Hepatocyte (in vitro differentiated cells): ENCODE results near the gene PREX1. TPM values are rescaled to one million over a fixed set of nuclear protein-coding genes. Genes with fewer than 3 reads are reported as not detected.
"Not testable (repeated sequence)": the region's sequence is repeated elsewhere in the genome, so short reads cannot be mapped to it uniquely, and the experiment has no call there.

Experiments used
- DNase-seq: peaks from one replicate; pipeline ENCODE4 v3.0.0-alpha.2; 2016; ENCODE audit warnings: low spot score
- H2AFZ ChIP-seq: fragments of 200-600 bp; sonication (generic); 2 replicates; pipeline ENCODE4 v1.6.0; 2016; ENCODE audit warnings: antibody characterized with exemption, mild to moderate bottlenecking
- H3K27ac ChIP-seq: fragments of 200-600 bp; sonication (generic); 2 replicates; pipeline ENCODE4 v1.5.1; 2016; ENCODE audit warnings: mild to moderate bottlenecking
- H3K27me3 ChIP-seq: fragments of 200-600 bp; sonication (generic); 2 replicates; pipeline ENCODE4 v1.6.1; 2016
- H3K36me3 ChIP-seq: fragments of 200-600 bp; sonication (generic); replicated peaks from 2 replicates; pipeline ENCODE4 v1.5.1; 2016; ENCODE audit warnings: low read depth; ENCODE audit not compliant: insufficient read depth
- H3K4me1 ChIP-seq: fragments of 200-600 bp; sonication (generic); 2 replicates; pipeline ENCODE4 v1.5.1; 2016; ENCODE audit warnings: mild to moderate bottlenecking, moderate library complexity; ENCODE audit not compliant: insufficient read depth
- H3K4me2 ChIP-seq: fragments of 200-600 bp; sonication (generic); 2 replicates; pipeline ENCODE4 v1.6.0; 2016
- H3K4me3 ChIP-seq: fragments of 200-600 bp; sonication (generic); 2 replicates; pipeline ENCODE4 v1.5.1; 2016; ENCODE audit warnings: mild to moderate bottlenecking
- H3K79me2 ChIP-seq: fragments of 200-600 bp; sonication (generic); 2 replicates; pipeline ENCODE4 v1.6.0; 2017; ENCODE audit warnings: mild to moderate bottlenecking
- H3K9me2 ChIP-seq: fragments of 200-600 bp; sonication (generic); replicated peaks from 2 replicates; pipeline ENCODE4 v1.6.0; 2017; ENCODE audit warnings: mild to moderate bottlenecking; ENCODE audit not compliant: insufficient read depth
- H3K9me3 ChIP-seq: fragments of 200-600 bp; sonication (generic); 2 replicates; pipeline ENCODE4 v1.5.1; 2016; ENCODE audit warnings: low read depth, mild to moderate bottlenecking
- H4K20me1 ChIP-seq: fragments of 200-600 bp; sonication (generic); 2 replicates; pipeline ENCODE4 v1.6.0; 2016; ENCODE audit warnings: mild to moderate bottlenecking; ENCODE audit not compliant: insufficient read depth, poor library complexity, severe bottlenecking
- EZH2 ChIP-seq: fragments of 200-600 bp; sonication (generic); IDR thresholded peaks from 2 replicates; pipeline ENCODE4 v1.6.1; 2016; ENCODE audit warnings: antibody characterized with exemption, mild to moderate bottlenecking, borderline replicate concordance
- EZH2phosphoT487 ChIP-seq: fragments of 200-600 bp; sonication (generic); IDR thresholded peaks from one replicate; pipeline ENCODE4 v1.6.1; 2018; ENCODE audit warnings: antibody characterized with exemption, mild to moderate bottlenecking, low read depth, moderate library complexity; ENCODE audit not compliant: unreplicated experiment, severe bottlenecking
- WGBS: methylation state at CpG from one replicate; pipeline ENCODE4 v1.1.6; 2016; ENCODE audit warnings: low lambda C conversion rate; ENCODE audit errors: missing lambda C conversion rate; 5-methylcytosine and 5-hydroxymethylcytosine counted together
- polyA plus RNA-seq: library from polyadenylated mRNA; unstranded; fragments of >200 nt; fragmentation: Nextera tagmentation; extraction: Ambion mirVana; gene quantifications from 2 replicates; pipeline ENCODE4 v1.2.1, GENCODE V29; 2016
- total RNA-seq: library from RNA; depleted of rRNA; stranded (reverse); fragments of >200 nt; gene quantifications from 2 replicates; pipeline ENCODE4 v1.2.3, GENCODE V29; 2014
- TF ChIP-seq, protein P1 (sequence below): fragments of 200-600 bp; sonication (generic); IDR thresholded peaks from 2 replicates; pipeline ENCODE4 v1.5.1; 2016; ENCODE audit warnings: antibody characterized with exemption, mild to moderate bottlenecking; ENCODE audit not compliant: poor library complexity

The PREX1 gene
- total and polyA plus RNA-seq, 2 experiments from 2014 or later: 1.8 to 2.9 TPM

DNA sequence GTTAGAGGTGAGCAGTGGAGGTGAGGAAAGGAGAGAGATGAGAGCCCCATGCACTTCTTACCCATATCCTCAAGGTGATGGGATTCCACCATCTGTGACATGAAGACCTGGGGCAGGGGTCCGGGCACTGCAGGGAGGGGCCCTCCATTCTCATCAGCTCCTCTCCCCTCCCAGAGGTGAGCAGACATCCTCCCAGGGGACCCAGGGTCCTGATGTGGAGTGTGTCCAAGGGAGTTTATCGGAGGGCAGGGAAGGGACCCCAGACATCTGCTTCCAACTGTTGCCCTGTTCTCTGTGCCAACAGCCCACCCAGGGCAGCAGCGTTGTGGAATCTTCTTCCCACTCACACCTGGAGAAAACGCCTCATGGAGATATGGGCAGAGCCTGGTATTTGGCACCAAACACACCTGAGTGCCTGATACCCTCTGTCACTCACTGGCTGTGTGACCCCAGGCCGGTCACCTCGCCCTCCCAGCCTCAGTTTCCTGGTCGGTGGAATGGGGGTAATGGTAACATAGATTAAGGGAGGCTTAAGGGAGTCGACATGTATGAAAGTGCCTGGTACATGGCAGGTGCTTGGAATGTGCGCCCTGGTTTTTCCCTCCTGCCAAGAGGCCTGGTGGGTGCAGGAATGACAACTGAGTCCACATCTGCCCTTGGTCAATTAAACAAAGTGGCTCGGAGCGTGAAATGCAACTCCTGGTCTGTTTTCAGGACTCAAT, 227.9 kb downstream of the PREX1 start:
- Histone ChIP-seq H3K27me3 (no peaks in the 10 kb centered on the region), H3K27ac (no peak overlapping the region), H3K36me3 (no peaks in the 10 kb centered on the region), H3K9me2 (no peaks in the 10 kb centered on the region), H2AFZ (no peak overlapping the region), H3K4me2 (no peak overlapping the region), H3K4me1 (no peaks in the 10 kb centered on the region), H3K9me3 (no peaks in the 10 kb centered on the region), H4K20me1 (no peaks in the 10 kb centered on the region), H3K4me3 (no peak overlapping the region), H3K79me2 (no peaks in the 10 kb centered on the region)
- no peak for TF ChIP-seq EZH2phosphoT487
- TF ChIP-seq, protein P1, sequence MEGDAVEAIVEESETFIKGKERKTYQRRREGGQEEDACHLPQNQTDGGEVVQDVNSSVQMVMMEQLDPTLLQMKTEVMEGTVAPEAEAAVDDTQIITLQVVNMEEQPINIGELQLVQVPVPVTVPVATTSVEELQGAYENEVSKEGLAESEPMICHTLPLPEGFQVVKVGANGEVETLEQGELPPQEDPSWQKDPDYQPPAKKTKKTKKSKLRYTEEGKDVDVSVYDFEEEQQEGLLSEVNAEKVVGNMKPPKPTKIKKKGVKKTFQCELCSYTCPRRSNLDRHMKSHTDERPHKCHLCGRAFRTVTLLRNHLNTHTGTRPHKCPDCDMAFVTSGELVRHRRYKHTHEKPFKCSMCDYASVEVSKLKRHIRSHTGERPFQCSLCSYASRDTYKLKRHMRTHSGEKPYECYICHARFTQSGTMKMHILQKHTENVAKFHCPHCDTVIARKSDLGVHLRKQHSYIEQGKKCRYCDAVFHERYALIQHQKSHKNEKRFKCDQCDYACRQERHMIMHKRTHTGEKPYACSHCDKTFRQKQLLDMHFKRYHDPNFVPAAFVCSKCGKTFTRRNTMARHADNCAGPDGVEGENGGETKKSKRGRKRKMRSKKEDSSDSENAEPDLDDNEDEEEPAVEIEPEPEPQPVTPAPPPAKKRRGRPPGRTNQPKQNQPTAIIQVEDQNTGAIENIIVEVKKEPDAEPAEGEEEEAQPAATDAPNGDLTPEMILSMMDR: no peak
- TF ChIP-seq EZH2: no peak
- DNase-seq: no peak
- 95% methylated on average over 11 of the region's 11 CpGs for WGBS

DNA sequence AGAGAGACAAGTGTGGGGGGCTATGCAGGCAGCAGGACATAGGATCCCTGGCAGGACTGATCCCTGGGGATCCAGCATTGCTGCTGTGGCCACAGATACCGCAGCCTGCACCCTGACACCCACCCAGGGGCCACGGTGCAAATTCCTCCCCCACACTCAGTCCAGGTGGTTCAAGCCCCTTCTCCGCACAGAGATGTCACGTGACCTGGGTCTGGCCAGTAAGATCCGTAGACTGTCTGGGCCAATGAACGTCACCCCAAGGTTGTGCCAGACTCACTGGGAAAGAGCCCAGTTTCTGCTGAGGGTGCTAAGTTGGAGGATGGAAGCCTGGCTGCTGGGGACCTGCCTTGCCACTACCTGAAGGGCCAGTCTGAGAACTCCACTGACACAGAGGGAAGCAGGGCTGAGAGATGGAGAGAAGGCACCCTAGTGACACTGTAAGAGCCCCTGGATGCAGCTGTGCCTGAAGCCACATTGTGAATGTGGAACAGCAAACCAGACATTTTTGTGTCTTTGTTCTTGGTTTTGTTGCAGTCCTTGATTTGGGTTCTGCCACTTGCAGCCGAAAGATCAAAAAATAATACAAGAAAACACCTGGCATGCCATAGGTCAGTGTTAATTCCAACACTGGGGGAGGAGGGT, 228.6 kb downstream of the PREX1 start:
- no peak overlapping the region for H3K27ac ChIP-seq
- H3K4me2 ChIP-seq: no peak overlapping the region
- no peaks in the 10 kb centered on the region for H3K27me3 ChIP-seq
- no peaks in the 10 kb centered on the region for H3K9me3 ChIP-seq
- H3K4me3 ChIP-seq: no peak overlapping the region
- TF ChIP-seq, protein P1: no peak
- TF ChIP-seq EZH2 (no peak), EZH2phosphoT487 (no peak)
- H3K4me1 ChIP-seq: no peaks in the 10 kb centered on the region
- H2AFZ ChIP-seq: no peak overlapping the region
- H3K9me2 ChIP-seq: no peaks in the 10 kb centered on the region
- no peaks in the 10 kb centered on the region for H4K20me1 ChIP-seq
- no peaks in the 10 kb centered on the region for H3K79me2 ChIP-seq
- H3K36me3 ChIP-seq: no peaks in the 10 kb centered on the region
- no peak for DNase-seq
- WGBS: 94% methylated on average over 7 of the region's 7 CpGs

DNA sequence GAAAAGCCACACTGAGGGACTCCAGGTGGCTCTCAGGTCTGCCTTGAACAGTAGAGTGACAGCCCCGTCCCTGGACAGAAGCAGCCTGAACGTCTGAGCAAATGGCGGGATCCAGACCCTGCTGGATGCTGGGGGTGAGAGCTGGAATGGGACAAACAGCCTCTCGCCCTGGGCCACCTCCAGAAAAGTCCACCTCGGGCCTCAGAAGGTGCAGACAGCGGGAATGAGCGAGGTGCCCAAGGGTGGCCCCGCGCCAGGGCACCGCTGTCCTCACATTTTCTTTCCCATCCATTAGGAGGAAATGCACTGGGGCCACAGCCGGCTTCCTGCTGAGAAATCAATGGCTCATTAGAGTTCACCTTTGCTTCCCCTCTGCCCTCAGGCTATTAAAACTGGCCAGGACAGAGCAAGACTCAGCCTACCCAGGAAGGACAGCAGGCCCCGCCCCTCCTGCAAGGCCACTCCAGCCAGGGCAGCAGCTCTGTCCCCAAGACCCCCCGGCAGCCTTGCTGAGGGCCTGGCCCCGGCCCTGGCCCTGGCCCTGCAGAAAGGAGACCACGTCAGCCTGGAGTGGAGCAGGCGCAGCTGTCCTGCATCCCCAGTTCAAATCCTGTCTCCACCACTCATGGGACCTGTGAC, 229.4 kb downstream of the PREX1 start:
- 93% methylated on average over 16 of the region's 16 CpGs for WGBS
- DNase-seq, H4K20me1 ChIP-seq, H3K4me1 ChIP-seq, H3K27me3 ChIP-seq, H3K27ac ChIP-seq, H3K9me2 ChIP-seq, H3K4me3 ChIP-seq, H3K9me3 ChIP-seq, H2AFZ ChIP-seq, H3K4me2 ChIP-seq, H3K79me2 ChIP-seq, H3K36me3 ChIP-seq: not testable (repeated sequence)
